ENCODE results near the gene GBX2. TPM values are rescaled to one million over a fixed set of nuclear protein-coding genes. Genes with fewer than 3 reads are reported as not detected.
"Not testable (repeated sequence)": the region's sequence is repeated elsewhere in the genome, so short reads cannot be mapped to it uniquely, and the experiment has no call there.

GBX2 gene
- total RNA-seq, 4 donors from 2014 or later = not detected

GRCh38 chr2:236146436-236146835, 21.8 kb downstream of the GBX2 start:
- peaks cover 0 to 47% (median 0%) of the 10 kb centered on the region in 4 donors for H3K27me3 ChIP-seq
- WGBS, 2 donors = 93 to 97% methylated on average over 7 of the region's 7 CpGs
- intact Hi-C loops (cut with DNase I) = no loop called here
- H3K36me3 ChIP-seq = no peaks in the 10 kb centered on the region
- no peak overlapping the region for H3K4me3 ChIP-seq
- no peak for DNase-seq
- no peak for TF ChIP-seq CTCF (IDR thresholded peaks at IDR 0.05)
- no peak for TF ChIP-seq POLR2A (IDR thresholded peaks at IDR 0.05)
- H3K4me1 ChIP-seq = no peaks in the 10 kb centered on the region
- H3K27ac ChIP-seq = no peak overlapping the region
- H3K9me3 ChIP-seq = peaks cover 0 to 5% (median 0%) of the 10 kb centered on the region in 3 donors

- intact Hi-C loops (cut with DNase I) = no loop called here
- H3K4me3 ChIP-seq = no peak overlapping the region
- peaks cover 0 to 55% (median 0%) of the 10 kb centered on the region in 4 donors for H3K27me3 ChIP-seq
- TF ChIP-seq POLR2A (IDR thresholded peaks at IDR 0.05) (no peak), CTCF (IDR thresholded peaks at IDR 0.05) (no peak)
- H3K4me1 ChIP-seq = no peaks in the 10 kb centered on the region
- no peak overlapping the region for H3K27ac ChIP-seq
- no peak for DNase-seq
- H3K36me3 ChIP-seq = no peaks in the 10 kb centered on the region
- no peaks in the 10 kb centered on the region for H3K9me3 ChIP-seq
- WGBS, 2 donors = 84 to 90% methylated on average over 4 to 10 of the region's 10 CpGs
Observed at GRCh38 chr2:236143811-236144210, 24.4 kb downstream of the GBX2 start.

- H3K27ac ChIP-seq; intact Hi-C loops (cut with DNase I); H3K36me3 ChIP-seq; H3K9me3 ChIP-seq; H3K4me1 ChIP-seq; DNase-seq; H3K4me3 ChIP-seq: not testable (repeated sequence)
- WGBS, 2 donors = 87 to 88% methylated on average over 6 of the region's 11 CpGs
- H3K27me3 ChIP-seq = peaks cover 0 to 50% (median 0%) of the 10 kb centered on the region in 4 donors
Observed at GRCh38 chr2:236141616-236142015, 26.6 kb downstream of the GBX2 start.

GRCh38 chr2:236137066-236137465, 31.1 kb downstream of the GBX2 start:
- WGBS, 2 donors = 91 to 94% methylated on average over 6 to 10 of the region's 10 CpGs
- H3K27me3 ChIP-seq = peaks cover 0 to 11% (median 0%) of the 10 kb centered on the region in 4 donors
- no peaks in the 10 kb centered on the region for H3K4me1 ChIP-seq
- intact Hi-C loops (cut with DNase I) = no loop called here
- no peak for TF ChIP-seq POLR2A (IDR thresholded peaks at IDR 0.05)
- no peak for TF ChIP-seq CTCF (IDR thresholded peaks at IDR 0.05)
- H3K4me3 ChIP-seq = no peak overlapping the region
- no peaks in the 10 kb centered on the region for H3K36me3 ChIP-seq
- no peak overlapping the region for H3K27ac ChIP-seq
- H3K9me3 ChIP-seq = no peaks in the 10 kb centered on the region
- DNase-seq = no peak

GRCh38 chr2:236136538-236136937, 31.6 kb downstream of the GBX2 start:
- H3K4me1 ChIP-seq = no peaks in the 10 kb centered on the region
- H3K9me3 ChIP-seq = no peaks in the 10 kb centered on the region
- TF ChIP-seq CTCF (IDR thresholded peaks at IDR 0.05) = no peak
- TF ChIP-seq POLR2A (IDR thresholded peaks at IDR 0.05) = no peak
- peaks cover 0 to 9% (median 0%) of the 10 kb centered on the region in 4 donors for H3K27me3 ChIP-seq
- no peak for DNase-seq
- H3K4me3 ChIP-seq = no peak overlapping the region
- no peak overlapping the region for H3K27ac ChIP-seq
- H3K36me3 ChIP-seq = no peaks in the 10 kb centered on the region
- WGBS, 2 donors = 79 to 88% methylated on average over 6 to 9 of the region's 19 CpGs
- intact Hi-C loops (cut with DNase I) = no loop called here

- Histone ChIP-seq H3K27ac (no peak overlapping the region), H3K27me3 (no peaks in the 10 kb centered on the region), H3K36me3 (peaks cover 0 to 2% (median 0%) of the 10 kb centered on the region in 3 donors), H3K9me3 (no peaks in the 10 kb centered on the region), H3K4me1 (no peaks in the 10 kb centered on the region), H3K4me3 (no peak overlapping the region)
- intact Hi-C loops (cut with DNase I) = no loop called here
- 85 to 89% methylated on average over 5 to 10 of the region's 12 CpGs for WGBS, 2 donors
- DNase-seq = no peak
- no peak for TF ChIP-seq CTCF (IDR thresholded peaks at IDR 0.05)
- TF ChIP-seq POLR2A (IDR thresholded peaks at IDR 0.05) = no peak
Observed at GRCh38 chr2:236133410-236134012, 34.7 kb downstream of the GBX2 start.

All from esophagus squamous epithelium (tissue), 5 donors.